Sigmoid colon (tissue), 7 donors: ENCODE results near the gene FRY. TPM values are rescaled to one million over a fixed set of nuclear protein-coding genes. Genes with fewer than 3 reads are reported as not detected.
"Not testable (repeated sequence)": the region's sequence is repeated elsewhere in the genome, so short reads cannot be mapped to it uniquely, and the experiment has no call there.

Experiments
- DNase-seq: peaks from one replicate; pipeline ENCODE4 v3.0.0-alpha.2; 2019
- H3K27ac ChIP-seq, 4 donors: fragments of 200-600 bp; sonication (generic); one replicate each; pipeline ENCODE4 v1.5.1; 2016 to 2019; ENCODE audit warnings: mild to moderate bottlenecking in 1 of 4
- H3K27me3 ChIP-seq, 3 donors: fragments of 200-600 bp; sonication (generic); one replicate each; pipeline ENCODE4 v1.5.1; 2019; ENCODE audit warnings: mild to moderate bottlenecking in 1 of 3
- H3K36me3 ChIP-seq, 4 donors: fragments of 200-600 bp; sonication (generic); one replicate each; pipeline ENCODE4 v1.5.1; 2016 to 2019
- H3K4me1 ChIP-seq, 4 donors: fragments of 200-600 bp; sonication (generic); one replicate each; pipeline ENCODE4 v1.5.1; 2017 to 2019
- H3K4me3 ChIP-seq, 4 donors: fragments of 200-600 bp; sonication (generic); one replicate each; pipeline ENCODE4 v1.5.1; 2017 to 2019; ENCODE audit warnings: mild to moderate bottlenecking in 2 of 4, moderate library complexity in 1 of 4
- H3K9me3 ChIP-seq, 4 donors: fragments of 200-600 bp in 3 of 4; sonication (generic) in 3 of 4; one replicate each; pipeline versions ENCODE4 v1.5.1 to v1.6.1; 2013 to 2019
- EP300 ChIP-seq, 4 donors: sonication (generic); formaldehyde crosslinking; IDR thresholded peaks; one replicate each; pipeline ENCODE4 v1.6.1; 2017; ENCODE audit warnings: antibody characterized with exemption in 4 of 4
- POLR2A ChIP-seq, 2 donors: fragments of 450-650 bp; IDR thresholded peaks; one replicate each; pipeline ENCODE4 v1.6.1; 2016; ENCODE audit warnings: antibody characterized with exemption in 2 of 2, mild to moderate bottlenecking in 2 of 2, moderate library complexity in 2 of 2
- POLR2AphosphoS5 ChIP-seq, 4 donors: sonication (generic); formaldehyde crosslinking; IDR thresholded peaks; one replicate each; pipeline ENCODE4 v1.6.1; 2017; ENCODE audit warnings: antibody characterized with exemption in 4 of 4
- WGBS, 2 donors: extraction: QIAGEN DNeasy Blood & Tissue Kit; methylation state at CpG; one replicate each; pipeline ENCODE4 v1.1.7; 2013; 5-methylcytosine and 5-hydroxymethylcytosine counted together
- intact Hi-C: fragments of 100-400 bp; cut with DNase I; formaldehyde crosslinking; loops from one replicate; pipeline ENCODE4 v1.15.1; 2023
- polyA plus RNA-seq, 3 donors: library from polyadenylated mRNA; stranded (reverse); fragments of 200-250 nt; gene quantifications; one replicate each; pipeline ENCODE4 v1.2.3, GENCODE V29; 2013
- total RNA-seq, 4 donors: library from RNA; depleted of rRNA; stranded (reverse); fragments of >200 nt; gene quantifications; one replicate each; pipeline ENCODE4 v1.1.0, GENCODE V29; 2016
- TF ChIP-seq, protein P1 (sequence below), 4 experiments: fragments of 450-650 bp in 3 of 4; fragments of 200-600 bp in 1 of 4; IDR thresholded peaks; one replicate each; pipeline ENCODE4 v1.5.1; 2016 to 2019; ENCODE audit warnings: antibody characterized with exemption in 4 of 4, mild to moderate bottlenecking in 3 of 4, moderate library complexity in 2 of 4
- donor health status: healthy with polysubstance abuse.
- donor health status: Bipolar disorder and iron deficiency.
- donor health status: healthy.

The FRY gene
- total and polyA plus RNA-seq, 7 donors, result 1.4 to 118 (median 26.7) TPM

DNA sequence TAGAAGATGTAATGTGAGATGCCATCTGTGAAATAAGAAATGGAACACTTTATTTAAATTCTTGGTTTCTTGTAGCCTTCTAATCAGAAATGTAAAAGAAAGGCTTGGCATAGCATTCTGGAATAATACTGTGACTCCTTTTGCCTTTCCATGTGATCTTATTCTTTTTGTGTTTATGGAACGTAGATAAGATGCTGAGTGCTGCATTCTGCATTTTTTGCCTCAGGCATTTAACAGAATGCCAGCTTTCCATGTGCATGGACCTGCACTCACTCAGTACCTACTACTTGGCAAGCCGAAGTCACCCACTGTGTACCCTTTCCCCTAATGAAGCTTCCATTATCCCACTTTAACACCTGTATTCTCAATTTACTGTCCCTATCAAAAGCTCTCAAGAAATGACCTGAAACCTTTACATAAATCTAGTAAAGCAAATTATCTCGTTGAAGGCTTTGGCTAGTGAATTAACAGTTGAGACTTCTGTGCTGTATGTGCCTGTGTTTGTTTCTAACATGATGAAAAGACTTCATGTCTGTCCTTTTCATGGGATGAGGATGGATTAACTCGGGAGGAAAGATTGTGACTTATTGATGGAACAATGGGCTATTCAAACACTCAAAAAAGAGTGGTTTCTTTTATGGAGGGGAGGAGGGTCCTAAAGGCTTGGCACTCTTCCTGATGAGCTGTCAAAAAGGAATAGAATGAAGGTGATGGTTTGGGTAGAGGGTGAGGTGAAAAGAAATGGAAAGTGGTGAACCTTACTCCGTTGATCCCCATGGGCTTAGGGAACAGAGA is 44.7 kb upstream of the FRY start:
- intact Hi-C loops, result no loop called here
- 63 to 66% methylated on average over 5 of the region's 5 CpGs for WGBS, 2 donors
- TF ChIP-seq POLR2A (IDR thresholded peaks at IDR 0.05) (no peak), POLR2AphosphoS5 (IDR thresholded peaks at IDR 0.05) (no peak)

GRCh38 chr13:31987535-31988170 is 43.9 kb upstream of the FRY start:
- intact Hi-C loops, result no loop called here
- H3K27ac ChIP-seq, result no peak overlapping the region

More for the DNA sequence above, 44.7 kb upstream of the FRY start:
- H3K4me1 ChIP-seq, result peaks cover 0 to 9% (median 4%) of the 10 kb centered on the region in 4 donors
- H3K9me3 ChIP-seq, result no peaks in the 10 kb centered on the region
- no peak overlapping the region for H3K4me3 ChIP-seq
- H3K36me3 ChIP-seq, result no peaks in the 10 kb centered on the region
- no peak for DNase-seq
- H3K27ac ChIP-seq, result no peak overlapping the region
- no peaks in the 10 kb centered on the region for H3K27me3 ChIP-seq

GRCh38 chr13:31994367-31994766 is 37.2 kb upstream of the FRY start:
- H3K27ac ChIP-seq, DNase-seq, H3K9me3 ChIP-seq, H3K4me1 ChIP-seq, H3K36me3 ChIP-seq, intact Hi-C loops, H3K4me3 ChIP-seq, H3K27me3 ChIP-seq: not testable (repeated sequence)
- 96 to 98% methylated on average over 6 of the region's 6 CpGs for WGBS, 2 donors

More at GRCh38 chr13:31987535-31988170, 43.9 kb upstream of the FRY start:
- no peak for DNase-seq
- Histone ChIP-seq H3K9me3 (no peaks in the 10 kb centered on the region), H3K36me3 (no peaks in the 10 kb centered on the region), H3K27me3 (no peaks in the 10 kb centered on the region), H3K4me1 (peaks cover 0 to 4% (median 2%) of the 10 kb centered on the region in 4 donors), H3K4me3 (no peak overlapping the region)
- no peak for TF ChIP-seq POLR2AphosphoS5 (IDR thresholded peaks at IDR 0.05)
- TF ChIP-seq EP300 (IDR thresholded peaks at IDR 0.05), result no peak
- TF ChIP-seq, protein P1, sequence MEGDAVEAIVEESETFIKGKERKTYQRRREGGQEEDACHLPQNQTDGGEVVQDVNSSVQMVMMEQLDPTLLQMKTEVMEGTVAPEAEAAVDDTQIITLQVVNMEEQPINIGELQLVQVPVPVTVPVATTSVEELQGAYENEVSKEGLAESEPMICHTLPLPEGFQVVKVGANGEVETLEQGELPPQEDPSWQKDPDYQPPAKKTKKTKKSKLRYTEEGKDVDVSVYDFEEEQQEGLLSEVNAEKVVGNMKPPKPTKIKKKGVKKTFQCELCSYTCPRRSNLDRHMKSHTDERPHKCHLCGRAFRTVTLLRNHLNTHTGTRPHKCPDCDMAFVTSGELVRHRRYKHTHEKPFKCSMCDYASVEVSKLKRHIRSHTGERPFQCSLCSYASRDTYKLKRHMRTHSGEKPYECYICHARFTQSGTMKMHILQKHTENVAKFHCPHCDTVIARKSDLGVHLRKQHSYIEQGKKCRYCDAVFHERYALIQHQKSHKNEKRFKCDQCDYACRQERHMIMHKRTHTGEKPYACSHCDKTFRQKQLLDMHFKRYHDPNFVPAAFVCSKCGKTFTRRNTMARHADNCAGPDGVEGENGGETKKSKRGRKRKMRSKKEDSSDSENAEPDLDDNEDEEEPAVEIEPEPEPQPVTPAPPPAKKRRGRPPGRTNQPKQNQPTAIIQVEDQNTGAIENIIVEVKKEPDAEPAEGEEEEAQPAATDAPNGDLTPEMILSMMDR (IDR thresholded peaks at IDR 0.05), result no peak
- TF ChIP-seq POLR2A (IDR thresholded peaks at IDR 0.05), result no peak
- 67 to 81% methylated on average over 2 of the region's 2 CpGs for WGBS, 2 donors

DNA sequence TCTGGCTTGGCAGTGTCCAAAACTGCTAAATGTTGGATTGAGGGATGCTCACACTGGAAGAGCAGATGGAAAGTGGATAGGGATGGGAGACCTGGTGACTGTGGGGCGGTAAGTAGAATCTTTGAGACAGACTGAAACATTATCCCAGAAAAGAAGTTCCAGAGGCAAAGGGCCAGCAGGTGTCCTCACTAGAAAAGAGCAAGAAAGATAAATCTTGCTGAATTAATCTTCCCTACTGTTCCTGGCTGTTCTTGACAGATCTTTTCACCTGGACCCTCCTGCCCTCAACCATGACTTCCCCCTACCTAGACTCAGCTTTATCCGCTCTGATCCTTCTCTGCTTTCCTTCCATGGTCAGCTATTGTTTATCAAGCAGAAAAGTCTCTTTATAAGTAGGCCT is 35.0 kb upstream of the FRY start:
- Histone ChIP-seq H3K4me1 (no peaks in the 10 kb centered on the region), H3K27me3 (no peaks in the 10 kb centered on the region), H3K4me3 (no peak overlapping the region), H3K36me3 (no peaks in the 10 kb centered on the region), H3K9me3 (no peaks in the 10 kb centered on the region), H3K27ac (no peak overlapping the region)
- TF ChIP-seq, protein P1 (IDR thresholded peaks at IDR 0.05), result no peak
- intact Hi-C loops, result no loop called here
- WGBS, 2 donors, result 44 to 72% methylated on average over 2 of the region's 2 CpGs
- DNase-seq, result no peak

GRCh38 chr13:31997641-31998040 is 33.9 kb upstream of the FRY start:
- Histone ChIP-seq H3K27ac (no peak overlapping the region), H3K27me3 (no peaks in the 10 kb centered on the region), H3K4me3 (no peak overlapping the region), H3K4me1 (no peaks in the 10 kb centered on the region), H3K36me3 (no peaks in the 10 kb centered on the region), H3K9me3 (no peaks in the 10 kb centered on the region)
- TF ChIP-seq EP300 (IDR thresholded peaks at IDR 0.05), result no peak
- no peak for TF ChIP-seq POLR2AphosphoS5 (IDR thresholded peaks at IDR 0.05)
- TF ChIP-seq, protein P1 (IDR thresholded peaks at IDR 0.05), result no peak
- TF ChIP-seq POLR2A (IDR thresholded peaks at IDR 0.05), result no peak
- DNase-seq, result no peak
- intact Hi-C loops, result no loop called here
- WGBS, 2 donors, result 87 to 88% methylated on average over 1 of the region's 1 CpG
